ENCODE measurements around the gene LDLRAD4.
A peak's percentile ranks its signal among the peaks of the same experiment; 100 is the strongest.

Gene LDLRAD4

GRCh38 chr18:13621446-13621849, 402.9 kb downstream of the LDLRAD4 start:
- no peak for TF ChIP-seq CTCF (IDR thresholded peaks at IDR 0.05)

- peak; percentile 21; the same call in 1 of the 2 replicates for TF ChIP-seq CTCF (IDR thresholded peaks at IDR 0.05)
Measured at GRCh38 chr18:13621886-13622619, 403.5 kb downstream of the LDLRAD4 start.

GRCh38 chr18:13622751-13623150, 404.2 kb downstream of the LDLRAD4 start:
- no peak for TF ChIP-seq CTCF (IDR thresholded peaks at IDR 0.05)

GRCh38 chr18:13623348-13623747, 404.8 kb downstream of the LDLRAD4 start:
- TF ChIP-seq CTCF (IDR thresholded peaks at IDR 0.05) = no peak

- TF ChIP-seq CTCF (IDR thresholded peaks at IDR 0.05) = no peak
Measured at GRCh38 chr18:13623871-13624270, 405.3 kb downstream of the LDLRAD4 start.

- no peak for TF ChIP-seq CTCF (IDR thresholded peaks at IDR 0.05)
Measured at GRCh38 chr18:13624563-13625237, 406.1 kb downstream of the LDLRAD4 start.

GRCh38 chr18:13625355-13625754, 406.8 kb downstream of the LDLRAD4 start:
- no peak for TF ChIP-seq CTCF (IDR thresholded peaks at IDR 0.05)
